Activated T-helper 9 cell treated with anti-CD3 and anti-CD28 coated beads, Interleukin-2, amount 50 U/mL, for 16 hours (primary cell): ENCODE data around the gene RBM20.

Experiments
- DNase-seq: peaks from one replicate; pipeline ENCODE4 v3.0.0-alpha.2; 2020; ENCODE audit warnings: low read depth

RBM20 gene

GRCh38 chr10:110739811-110740271 is 95.7 kb downstream of the RBM20 start:
- peak; percentile 9 for DNase-seq

- DNase-seq, result no peak
These were observed 98.7 kb downstream of the RBM20 start for GRCh38 chr10:110742801-110743200.

DNA sequence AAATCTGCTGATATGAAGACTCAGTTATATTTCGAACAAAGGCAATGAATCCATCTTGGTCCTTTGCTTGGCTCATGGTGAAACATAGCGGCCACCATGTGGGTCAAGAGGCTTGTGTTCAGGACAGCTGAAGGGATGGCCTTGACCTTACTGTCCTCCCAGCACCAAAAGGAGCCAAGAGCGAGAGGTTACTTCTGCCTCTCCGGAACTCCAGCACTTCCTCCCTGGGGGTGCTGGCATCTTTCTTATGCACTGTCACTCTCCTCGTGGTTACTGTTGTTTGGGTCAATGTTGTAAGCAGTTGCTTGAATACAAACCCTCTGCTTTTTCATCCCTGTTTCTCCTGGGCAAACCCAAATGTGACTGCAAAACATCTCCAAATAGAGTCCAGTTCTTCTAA is 100.6 kb downstream of the RBM20 start:
- no peak for DNase-seq

DNA sequence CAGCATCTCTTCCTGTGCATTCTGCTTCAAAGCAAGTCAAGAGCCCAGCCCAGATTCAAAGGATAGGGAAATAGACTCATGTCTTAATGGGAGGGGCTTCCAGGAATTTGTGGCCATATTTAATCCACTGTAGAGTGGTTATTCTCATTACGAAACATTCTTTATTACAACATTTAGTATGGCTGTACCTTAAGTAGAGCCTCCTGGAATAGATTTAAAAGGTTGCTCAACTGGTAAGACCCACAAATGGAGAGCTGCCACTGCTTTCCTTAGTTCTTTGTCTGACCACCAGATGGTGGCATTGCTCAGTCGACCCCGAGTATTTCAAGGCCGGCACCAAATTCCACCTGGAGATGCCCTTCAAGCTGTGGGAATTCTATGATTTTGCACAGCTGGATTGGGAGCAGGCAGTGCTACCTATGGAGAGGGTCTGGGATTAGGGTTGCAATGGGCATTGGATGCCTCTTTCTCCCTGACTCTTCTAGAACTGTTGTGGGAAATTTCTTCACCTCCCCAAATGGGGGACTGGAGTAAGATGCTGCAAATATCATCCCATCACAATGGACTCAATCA is 102.2 kb downstream of the RBM20 start:
- peak; percentile 13 for DNase-seq

GRCh38 chr10:110746969-110747608 is 103.0 kb downstream of the RBM20 start:
- DNase-seq, result no peak

DNA sequence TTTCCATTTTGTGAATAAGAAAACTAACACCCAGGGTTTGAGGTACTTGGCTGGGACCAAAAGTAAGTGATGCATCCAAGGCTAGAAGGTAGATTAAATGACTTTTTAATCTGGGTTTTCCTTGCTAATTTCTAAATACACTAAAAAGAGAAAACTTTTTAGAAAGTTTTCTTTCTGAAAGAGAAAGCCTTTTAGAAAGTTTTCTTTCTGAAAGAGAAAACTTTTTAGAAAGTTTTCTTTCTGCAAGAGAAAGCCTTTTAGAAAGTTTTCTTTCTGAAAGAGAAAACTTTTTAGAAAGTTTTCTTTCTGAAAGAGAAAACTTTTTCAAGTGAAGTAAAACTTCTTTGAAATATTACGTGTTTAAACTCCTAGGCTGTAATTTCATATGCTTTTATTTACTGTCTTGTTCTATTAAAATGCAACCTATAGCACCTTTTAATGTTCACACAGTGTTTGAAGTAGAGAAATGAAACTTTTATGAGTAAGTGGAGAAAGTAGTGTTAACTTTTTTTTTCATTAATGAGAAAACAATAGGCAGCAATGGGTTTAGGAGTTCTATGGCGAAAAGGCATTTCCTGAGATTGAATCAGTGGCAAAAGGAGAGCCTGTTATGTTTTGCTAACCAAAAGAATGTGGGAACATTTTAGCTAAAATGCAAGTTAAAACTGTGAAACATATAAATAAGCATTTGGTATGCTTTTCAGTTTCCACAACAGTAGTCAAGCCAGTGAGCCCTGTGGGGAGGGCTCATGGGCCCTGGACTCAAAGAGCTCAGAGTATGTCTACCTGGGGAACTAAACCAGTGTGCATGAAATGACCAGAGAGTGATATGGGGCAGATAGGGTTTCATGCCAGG is 103.7 kb downstream of the RBM20 start:
- DNase-seq, result no peak

DNA sequence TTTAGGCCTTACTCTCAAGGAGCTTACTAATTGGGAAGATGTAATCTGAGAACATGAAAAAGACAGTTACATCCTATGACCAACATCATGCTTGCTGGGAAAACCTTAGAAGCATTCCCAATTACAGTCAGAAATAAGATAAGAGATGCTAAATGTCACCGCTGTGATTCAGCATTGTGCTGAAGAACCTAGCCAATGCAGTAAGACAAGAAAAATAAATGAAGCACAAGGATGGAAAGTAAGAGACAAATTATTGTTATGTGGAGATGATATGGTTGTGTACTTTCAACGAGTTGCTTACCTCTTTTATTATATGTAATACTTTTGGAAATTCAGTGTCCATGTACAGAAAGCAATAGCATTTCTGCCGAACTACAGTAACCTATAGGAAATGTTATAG is 104.8 kb downstream of the RBM20 start:
- DNase-seq, result no peak

GRCh38 chr10:110750931-110751330 is 106.8 kb downstream of the RBM20 start:
- DNase-seq, result no peak

DNA sequence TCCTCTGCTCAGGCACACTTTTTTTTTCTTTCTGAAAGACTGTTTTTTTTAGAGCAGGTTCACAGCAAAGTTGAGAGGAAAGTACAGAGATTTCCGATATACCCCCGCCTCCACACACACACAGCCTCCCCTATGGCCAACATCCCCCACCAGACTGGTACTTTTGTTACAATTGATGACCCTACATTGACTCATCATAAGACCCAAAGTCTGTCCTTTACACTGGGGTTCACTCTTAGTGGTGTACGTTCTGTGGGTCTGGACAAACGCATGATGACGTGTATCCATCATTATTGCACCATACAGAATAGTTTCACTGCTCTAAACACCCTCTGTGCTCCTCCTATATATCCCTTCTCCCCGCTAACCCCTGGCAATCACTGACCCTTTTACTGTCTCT is 107.7 kb downstream of the RBM20 start:
- no peak for DNase-seq

- no peak for DNase-seq
These were observed 109.3 kb downstream of the RBM20 start for GRCh38 chr10:110753462-110753861.

DNA sequence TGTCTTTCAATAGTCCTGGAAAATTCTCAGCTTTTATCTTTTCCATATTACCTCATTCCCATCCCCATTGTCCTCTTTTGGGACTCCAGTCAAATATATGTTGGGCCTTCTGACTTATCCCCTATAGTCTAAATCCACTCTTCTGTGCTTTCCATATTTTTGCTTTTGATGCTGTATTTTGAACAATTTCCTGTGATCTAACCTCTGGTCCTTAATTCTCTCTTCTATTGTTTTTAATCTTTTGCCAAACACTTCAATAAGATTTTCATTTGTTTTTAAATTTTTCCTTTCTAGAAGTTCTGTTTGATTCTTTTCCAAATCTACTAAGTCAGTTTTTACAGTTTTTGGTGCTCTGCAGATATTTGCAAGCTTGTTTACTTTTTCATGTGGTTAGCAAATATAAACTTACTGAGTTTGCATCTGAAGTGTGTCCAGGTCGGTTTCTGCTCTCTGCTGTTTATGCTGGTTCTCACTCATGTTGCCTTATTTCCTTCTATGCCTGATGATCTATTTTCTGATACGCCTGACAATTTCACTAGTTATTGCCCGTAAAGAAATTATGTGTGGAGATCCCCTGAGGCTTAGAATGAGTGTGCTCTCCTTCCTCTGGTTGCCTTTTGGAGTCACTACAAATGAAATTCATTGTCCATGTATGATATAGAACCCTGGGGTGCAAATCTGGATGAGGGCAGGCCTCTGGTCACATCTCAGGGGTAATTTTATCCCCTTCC is 110.4 kb downstream of the RBM20 start:
- DNase-seq, result no peak

- DNase-seq, result no peak
These were observed 111.6 kb downstream of the RBM20 start for GRCh38 chr10:110755781-110756180.

DNA sequence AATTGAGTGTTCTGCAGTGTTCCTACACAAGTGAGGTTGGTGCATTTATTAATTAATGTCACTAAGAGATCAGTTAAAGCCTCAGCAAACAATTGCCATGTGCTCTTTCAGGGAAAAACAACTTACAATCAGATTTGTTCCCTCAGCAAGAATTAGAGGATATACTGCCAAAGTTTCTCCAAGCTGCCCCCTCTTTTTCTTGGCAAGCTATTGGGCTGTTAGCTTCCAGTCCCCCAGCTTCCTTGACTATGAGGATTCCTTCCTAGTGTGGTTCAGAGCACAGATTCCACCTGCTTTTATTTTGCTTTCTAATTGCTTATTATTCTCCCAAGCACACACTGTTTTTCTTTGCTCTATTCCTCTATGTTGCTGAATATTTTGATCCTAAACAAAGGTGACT is 112.7 kb downstream of the RBM20 start:
- no peak for DNase-seq

DNA sequence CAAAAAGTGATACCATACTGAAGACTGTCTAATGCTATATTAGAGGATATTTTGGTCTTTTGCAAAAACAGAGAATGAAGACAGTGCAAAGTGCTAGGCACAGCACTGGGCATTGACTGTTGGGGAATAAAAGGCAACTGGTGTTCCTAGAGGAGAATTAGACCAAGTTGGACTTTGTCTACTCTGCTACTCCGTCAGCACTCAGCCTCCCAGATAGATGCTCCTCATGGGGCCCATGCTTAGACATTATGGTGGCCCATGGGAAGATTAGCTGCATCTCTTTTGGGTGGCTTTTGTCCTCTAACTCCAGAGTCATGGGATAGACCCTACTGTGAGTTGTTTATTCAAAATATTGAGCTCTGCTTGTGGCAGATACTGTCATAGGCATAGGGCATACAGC is 113.5 kb downstream of the RBM20 start:
- no peak for DNase-seq

GRCh38 chr10:110758128-110758765 is 114.1 kb downstream of the RBM20 start:
- DNase-seq, result no peak

GRCh38 chr10:110758898-110759297 is 114.8 kb downstream of the RBM20 start:
- DNase-seq, result no peak

- DNase-seq, result no peak
These were observed 115.4 kb downstream of the RBM20 start for GRCh38 chr10:110759523-110759922.

GRCh38 chr10:110762109-110762848 is 118.1 kb downstream of the RBM20 start:
- DNase-seq, result no peak

DNA sequence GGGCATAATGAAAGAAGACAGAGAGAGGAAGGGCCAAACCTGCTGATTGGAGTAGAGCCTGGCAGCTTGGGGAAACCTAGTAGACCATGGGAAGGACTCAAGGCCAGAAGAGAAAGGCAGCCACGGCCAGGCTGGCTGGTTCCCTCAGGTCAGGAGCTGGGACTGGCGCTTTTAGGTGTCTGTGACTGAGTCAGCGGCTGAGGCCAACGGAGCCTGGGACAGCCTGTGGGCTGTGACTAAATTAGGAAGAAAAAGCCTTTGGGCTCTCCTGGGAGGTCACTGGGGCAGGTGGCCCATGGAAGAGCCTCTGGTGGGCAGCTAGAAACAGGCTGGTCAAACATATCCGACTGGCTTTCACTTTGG is 118.7 kb downstream of the RBM20 start:
- no peak for DNase-seq

GRCh38 chr10:110764378-110764777 is 120.2 kb downstream of the RBM20 start:
- DNase-seq, result no peak

GRCh38 chr10:110764793-110765512 is 120.8 kb downstream of the RBM20 start:
- no peak for DNase-seq
